Measurements from ENCODE around the gene NCOR1.

The NCOR1 gene

GRCh38 chr17:16091773-16092172, 123.6 kb downstream of the NCOR1 start:
- H3K4me3 ChIP-seq (replicated peaks in 1 of 2; ENCODE audit: low read depth in 2 of 2, low read length in 2 of 2): no peak overlapping the region
- no peak for DNase-seq (ENCODE audit: low read depth in 2 of 2)
- no peak for TF ChIP-seq CTCF (IDR thresholded peaks at IDR 0.05; ENCODE audit: low read depth, low read length)

- no peak overlapping the region for H3K4me3 ChIP-seq (replicated peaks in 1 of 2; ENCODE audit: low read depth in 2 of 2, low read length in 2 of 2)
- no peak for DNase-seq (ENCODE audit: low read depth in 2 of 2)
- no peak for TF ChIP-seq CTCF (IDR thresholded peaks at IDR 0.05; ENCODE audit: low read depth, low read length)
These were observed 128.4 kb downstream of the NCOR1 start for GRCh38 chr17:16086957-16087356.

GRCh38 chr17:16085066-16085699, 130.2 kb downstream of the NCOR1 start:
- no peak for TF ChIP-seq CTCF (IDR thresholded peaks at IDR 0.05; ENCODE audit: low read depth, low read length)
- DNase-seq (ENCODE audit: low read depth in 2 of 2): peak; percentile 78 to 79

GRCh38 chr17:16083223-16083622, 132.1 kb downstream of the NCOR1 start:
- TF ChIP-seq CTCF (IDR thresholded peaks at IDR 0.05; ENCODE audit: low read depth, low read length): no peak
- no peak for DNase-seq (ENCODE audit: low read depth in 2 of 2)
- no peak overlapping the region for H3K4me3 ChIP-seq (replicated peaks in 1 of 2; ENCODE audit: low read depth in 2 of 2, low read length in 2 of 2)

More at GRCh38 chr17:16085066-16085699, 130.2 kb downstream of the NCOR1 start:
- H3K4me3 ChIP-seq (replicated peaks in 1 of 2; ENCODE audit: low read depth in 2 of 2, low read length in 2 of 2): no peak overlapping the region

- no peak for DNase-seq (ENCODE audit: low read depth in 2 of 2)
- H3K4me3 ChIP-seq (replicated peaks in 1 of 2; ENCODE audit: low read depth in 2 of 2, low read length in 2 of 2): no peak overlapping the region
- TF ChIP-seq CTCF (IDR thresholded peaks at IDR 0.05; ENCODE audit: low read depth, low read length): no peak
These were observed 133.7 kb downstream of the NCOR1 start for GRCh38 chr17:16081507-16082087.

- H3K4me3 ChIP-seq (replicated peaks in 1 of 2; ENCODE audit: low read depth in 2 of 2, low read length in 2 of 2): no peak overlapping the region
- no peak for DNase-seq (ENCODE audit: low read depth in 2 of 2)
These were observed 135.0 kb downstream of the NCOR1 start for GRCh38 chr17:16080366-16080765.

More at GRCh38 chr17:16080366-16080765, 135.0 kb downstream of the NCOR1 start:
- TF ChIP-seq CTCF (IDR thresholded peaks at IDR 0.05; ENCODE audit: low read depth, low read length): no peak

Data from cardiac fibroblast (primary cell).